ENCODE results near the gene SLC5A10.

Gene SLC5A10

GRCh38 chr17:19013226-19013625, 61.3 kb downstream of the SLC5A10 start:
- no peak for TF ChIP-seq CTCF (IDR thresholded peaks at IDR 0.05; ENCODE audit: low read depth, low read length, missing control alignments)
- DNase-seq (ENCODE audit: low read depth): no peak
- no peak overlapping the region for H3K4me3 ChIP-seq (ENCODE audit: low read depth, low read length)

GRCh38 chr17:19013806-19014627, 62.1 kb downstream of the SLC5A10 start:
- no peak overlapping the region for H3K4me3 ChIP-seq (ENCODE audit: low read depth, low read length)
- TF ChIP-seq CTCF (IDR thresholded peaks at IDR 0.05; ENCODE audit: low read depth, low read length, missing control alignments): no peak
- no peak for DNase-seq (ENCODE audit: low read depth)

- no peak for TF ChIP-seq CTCF (IDR thresholded peaks at IDR 0.05; ENCODE audit: low read depth, low read length, missing control alignments)
- DNase-seq (ENCODE audit: low read depth): no peak
- H3K4me3 ChIP-seq (ENCODE audit: low read depth, low read length): no peak overlapping the region
Observed at GRCh38 chr17:19014628-19015215, 62.8 kb downstream of the SLC5A10 start.

GRCh38 chr17:19015428-19015827, 63.5 kb downstream of the SLC5A10 start:
- DNase-seq (ENCODE audit: low read depth): no peak
- H3K4me3 ChIP-seq (ENCODE audit: low read depth, low read length): no peak overlapping the region

GRCh38 chr17:19016297-19016696, 64.3 kb downstream of the SLC5A10 start:
- DNase-seq (ENCODE audit: low read depth): no peak
- no peak for TF ChIP-seq CTCF (IDR thresholded peaks at IDR 0.05; ENCODE audit: low read depth, low read length, missing control alignments)
- H3K4me3 ChIP-seq (ENCODE audit: low read depth, low read length): no peak overlapping the region

More at GRCh38 chr17:19015428-19015827, 63.5 kb downstream of the SLC5A10 start:
- no peak for TF ChIP-seq CTCF (IDR thresholded peaks at IDR 0.05; ENCODE audit: low read depth, low read length, missing control alignments)

GRCh38 chr17:19016881-19017280, 64.9 kb downstream of the SLC5A10 start:
- DNase-seq (ENCODE audit: low read depth): no peak
- no peak for TF ChIP-seq CTCF (IDR thresholded peaks at IDR 0.05; ENCODE audit: low read depth, low read length, missing control alignments)
- no peak overlapping the region for H3K4me3 ChIP-seq (ENCODE audit: low read depth, low read length)

All from GM12864 (cell line).